K562 (cell line): ENCODE measurements around the gene LMLN. TPM values are rescaled to one million over a fixed set of nuclear protein-coding genes. Genes with fewer than 3 reads are reported as not detected.

Source experiments
- BCLAF1 ChIP-seq, 2 experiments: fragments of 450-650 bp in 1 of 2; IDR thresholded peaks; 2 replicates each; pipeline ENCODE4 v1.6.1; 2011 to 2017; ENCODE audit warnings: low read depth in 2 of 2, antibody characterized with exemption in 1 of 2, borderline replicate concordance in 1 of 2, low read length in 1 of 2, mild to moderate bottlenecking in 1 of 2, mixed read lengths in 1 of 2; ENCODE audit not compliant: control insufficient read depth in 1 of 2
- DPF2 ChIP-seq: fragments of 450-650 bp; IDR thresholded peaks from 2 replicates; pipeline ENCODE4 v1.6.1; 2016
- HMGN3 ChIP-seq: IDR thresholded peaks from 2 replicates; pipeline ENCODE4 v1.6.1; 2011; ENCODE audit warnings: borderline replicate concordance, low read depth, mild to moderate bottlenecking, mixed read lengths, low read length; ENCODE audit not compliant: insufficient read length; ENCODE audit errors: extremely low read depth
- HOXB6 ChIP-seq: fragments of 250-450 bp; sonication (Bioruptor Pico); IDR thresholded peaks from 2 replicates; pipeline ENCODE4 v1.5.1; 2022; ENCODE audit warnings: mild to moderate bottlenecking, borderline replicate concordance
- KAT8 ChIP-seq: fragments of 450-650 bp; IDR thresholded peaks from 2 replicates; pipeline ENCODE4 v1.6.1; 2016; ENCODE audit warnings: low read depth, mild to moderate bottlenecking
- KLF10 ChIP-seq: fragments of 250-450 bp; sonication (Bioruptor Pico); IDR thresholded peaks from 2 replicates; pipeline ENCODE4 v1.6.1; 2021; ENCODE audit warnings: matching md5 sums
- MITF ChIP-seq: IDR thresholded peaks from 2 replicates; pipeline ENCODE4 v1.6.1; 2014; ENCODE audit warnings: antibody characterized with exemption
- NR4A1 ChIP-seq, 2 experiments: fragments of 250-450 bp in 1 of 2; fragments of 450-650 bp in 1 of 2; sonication (Bioruptor Pico) in 1 of 2; IDR thresholded peaks; 2 replicates each; pipeline versions ENCODE4 v1.4.0 to v1.6.1; 2016 to 2020; ENCODE audit warnings: mild to moderate bottlenecking in 2 of 2, missing compliant biosample characterization in 1 of 2, missing genetic modification characterization in 1 of 2, moderate library complexity in 1 of 2
- PHF20 ChIP-seq: fragments of 450-650 bp; IDR thresholded peaks from 2 replicates; pipeline ENCODE4 v1.6.1; 2018; ENCODE audit not compliant: partially characterized antibody
- PRPF4 ChIP-seq: fragments of 200-400 bp; formaldehyde crosslinking; IDR thresholded peaks from one replicate; pipeline ENCODE4 v1.6.1; 2017; ENCODE audit warnings: low read length, low read depth, mild to moderate bottlenecking; ENCODE audit not compliant: insufficient read depth, poor library complexity, severe bottlenecking
- RAD51 ChIP-seq: fragments of 450-650 bp; IDR thresholded peaks from 2 replicates; pipeline ENCODE4 v1.7.1; 2016; ENCODE audit warnings: low read depth, mild to moderate bottlenecking, borderline replicate concordance
- SMARCE1 ChIP-seq: fragments of 450-650 bp; IDR thresholded peaks from 2 replicates; pipeline ENCODE4 v1.7.1; 2016; ENCODE audit warnings: mild to moderate bottlenecking
- SOX6 ChIP-seq: fragments of 450-650 bp; IDR thresholded peaks from 2 replicates; pipeline ENCODE4 v1.6.1; 2014; ENCODE audit warnings: mild to moderate bottlenecking
- ZBTB43 ChIP-seq: sonication (generic); formaldehyde crosslinking; IDR thresholded peaks from 2 replicates; pipeline ENCODE4 v1.8.0; 2023; ENCODE audit warnings: mild to moderate bottlenecking, missing genetic modification reagents
- ZNF146 ChIP-seq: IDR thresholded peaks from one replicate; pipeline ENCODE4 v1.6.1; 2018; ENCODE audit warnings: missing compliant biosample characterization; ENCODE audit not compliant: unreplicated experiment
- ZNF512 ChIP-seq: IDR thresholded peaks from 2 replicates; pipeline ENCODE4 v1.6.1; 2016; ENCODE audit warnings: missing genetic modification characterization, missing compliant biosample characterization
- ZNF695 ChIP-seq: fragments of 450-650 bp; formaldehyde crosslinking; IDR thresholded peaks from 2 replicates; pipeline ENCODE4 v1.4.0; 2020; ENCODE audit warnings: mild to moderate bottlenecking, moderate library complexity
- polyA plus RNA-seq, 8 experiments: library from polyadenylated mRNA; depleted of rRNA in 4 of 8; stranded (reverse) in 5 of 8; unstranded in 3 of 8; fragments of >200 nt; fragmentation: Nextera tagmentation in 2 of 8; fragmentation: Illumina TruSeq in 1 of 8; extraction: Ambion mirVana in 2 of 8; extraction: Trizol in 1 of 8; gene quantifications; 2 replicates each; pipeline versions ENCODE4 v1.2.1 to v1.2.3, GENCODE V29; 2011 to 2014; ENCODE audit warnings: inconsistent platforms in 1 of 8, missing spikeins in 1 of 8
- total RNA-seq, 7 experiments: library from RNA; depleted of rRNA in 6 of 7; stranded (reverse); fragments of >200 nt in 6 of 7; fragmentation: Illumina TruSeq in 2 of 7; extraction: Trizol in 2 of 7; gene quantifications; 2 replicates each; pipeline versions ENCODE4 v1.2.1 to v1.2.3, GENCODE V29; 2011 to 2021; ENCODE audit warnings: low replicate concordance in 1 of 7

Gene LMLN
- total and polyA plus RNA-seq, 9 of the 15 experiments (the other 6 are each of a cell fraction or from before 2014, with no cell fraction given), result 2.2 to 15.9 (median 6.9) TPM

- TF ChIP-seq PHF20 (peak; percentile 37), ZNF146 (CRISPR knock-in tag) (no peak), PRPF4 (no peak), KAT8 (no peak), ZBTB43 (CRISPR knock-in tag) (no peak), NR4A1 (CRISPR knock-in tag; IDR thresholded peaks at IDR 0.05) (no peak), NR4A1 (tag; IDR thresholded peaks at IDR 0.05) (no peak), RAD51 (peak; percentile 95), ZNF512 (tag) (no peak), HMGN3 (peak; percentile 71), HOXB6 (CRISPR knock-in tag) (no peak), KLF10 (no peak), ZNF695 (no peak), DPF2 (no peak), SOX6 (no peak), MITF (peak; percentile 55; the same call in 1 of the 2 replicates), BCLAF1 (IDR thresholded peaks at IDR 0.05; ENCODE audit: borderline replicate concordance in 1 of 2, control insufficient read depth in 1 of 2, low read depth in 2 of 2, low read length in 1 of 2) (no peak), SMARCE1 (peak; percentile 65; the same call in 1 of the 2 replicates)
Measured at GRCh38 chr3:197959891-197960693, at the start of gene LMLN (continued).
